ENCODE measurements around the gene ZFR2.

DNA sequence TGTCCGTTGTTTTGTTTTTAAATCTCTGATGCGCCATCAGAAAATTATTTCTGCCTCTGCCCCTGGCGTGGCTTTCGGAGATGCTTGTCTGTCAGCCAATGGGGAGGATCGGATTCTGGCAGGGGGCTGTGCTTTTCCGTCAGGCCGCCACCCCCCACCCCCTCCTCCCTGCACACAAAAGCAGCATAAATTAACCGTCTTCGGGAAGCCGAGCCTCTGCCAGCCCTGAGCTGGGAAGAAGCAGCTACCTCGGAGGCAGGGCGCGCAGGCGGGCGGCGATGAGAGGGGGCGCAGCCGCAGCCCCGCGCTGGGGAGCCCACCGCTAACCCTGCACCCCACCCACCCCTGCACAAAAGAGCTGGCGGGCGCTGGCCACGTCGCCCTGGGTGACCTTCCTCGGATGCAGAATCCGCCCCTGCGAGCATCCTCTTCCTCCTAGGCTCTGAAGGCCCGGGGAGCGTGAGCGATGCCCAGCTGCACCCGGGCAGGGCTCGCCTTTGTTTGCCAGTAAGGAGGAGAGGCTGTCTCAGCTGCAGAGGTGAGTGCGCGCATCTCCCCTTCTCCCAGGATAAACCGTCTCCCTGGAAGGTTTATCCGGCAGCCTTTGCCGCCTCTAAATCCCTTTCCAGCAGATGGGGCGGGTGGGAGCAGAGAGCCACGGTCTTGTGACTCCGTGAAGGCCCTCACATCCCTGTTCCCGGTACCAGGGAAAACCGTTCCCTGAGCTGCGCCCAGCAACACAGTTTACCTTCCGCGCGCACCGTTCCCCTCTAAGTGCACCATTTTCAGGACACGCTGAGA lies 11.8 kb upstream of the ZFR2 start, which contains the start of gene ATCAY:
- TF ChIP-seq, protein P1, sequence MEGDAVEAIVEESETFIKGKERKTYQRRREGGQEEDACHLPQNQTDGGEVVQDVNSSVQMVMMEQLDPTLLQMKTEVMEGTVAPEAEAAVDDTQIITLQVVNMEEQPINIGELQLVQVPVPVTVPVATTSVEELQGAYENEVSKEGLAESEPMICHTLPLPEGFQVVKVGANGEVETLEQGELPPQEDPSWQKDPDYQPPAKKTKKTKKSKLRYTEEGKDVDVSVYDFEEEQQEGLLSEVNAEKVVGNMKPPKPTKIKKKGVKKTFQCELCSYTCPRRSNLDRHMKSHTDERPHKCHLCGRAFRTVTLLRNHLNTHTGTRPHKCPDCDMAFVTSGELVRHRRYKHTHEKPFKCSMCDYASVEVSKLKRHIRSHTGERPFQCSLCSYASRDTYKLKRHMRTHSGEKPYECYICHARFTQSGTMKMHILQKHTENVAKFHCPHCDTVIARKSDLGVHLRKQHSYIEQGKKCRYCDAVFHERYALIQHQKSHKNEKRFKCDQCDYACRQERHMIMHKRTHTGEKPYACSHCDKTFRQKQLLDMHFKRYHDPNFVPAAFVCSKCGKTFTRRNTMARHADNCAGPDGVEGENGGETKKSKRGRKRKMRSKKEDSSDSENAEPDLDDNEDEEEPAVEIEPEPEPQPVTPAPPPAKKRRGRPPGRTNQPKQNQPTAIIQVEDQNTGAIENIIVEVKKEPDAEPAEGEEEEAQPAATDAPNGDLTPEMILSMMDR (IDR thresholded peaks at IDR 0.05; ENCODE audit: low read length) = no peak
- TF ChIP-seq EZH2 (IDR thresholded peaks at IDR 0.05; ENCODE audit: borderline replicate concordance, low read length) = no peak

All from OCI-LY1 (cell line).